IPS DF 6.9 (cell line): ENCODE measurements around the gene TXNDC2.

Experiments used
- DNase-seq: peaks from one replicate; pipeline ENCODE4 v3.0.0-alpha.2; 2013; ENCODE audit warnings: low read depth, low spot score
- H3K27ac ChIP-seq: one replicate; pipeline ENCODE4 v1.5.1; 2013; ENCODE audit warnings: low read length, control low read depth
- H3K27me3 ChIP-seq: 2 replicates; pipeline ENCODE4 v1.6.1; 2013; ENCODE audit warnings: mild to moderate bottlenecking, low read length; ENCODE audit not compliant: control insufficient read depth, insufficient read depth
- H3K36me3 ChIP-seq: 2 replicates; pipeline ENCODE4 v1.6.1; 2013; ENCODE audit warnings: low read length; ENCODE audit not compliant: control insufficient read depth, insufficient read depth
- H3K4me1 ChIP-seq: 2 replicates; pipeline ENCODE4 v1.6.1; 2013; ENCODE audit warnings: low read length; ENCODE audit not compliant: control insufficient read depth, insufficient read depth
- H3K4me3 ChIP-seq: 2 replicates; pipeline ENCODE4 v1.5.1; 2013; ENCODE audit warnings: mild to moderate bottlenecking, low read length
- H3K9me3 ChIP-seq: 2 replicates; pipeline ENCODE4 v1.6.1; 2013; ENCODE audit warnings: low read length, inconsistent platforms; ENCODE audit not compliant: control insufficient read depth, insufficient read depth
- WGBS: extraction: QIAGEN DNeasy Blood & Tissue Kit; methylation state at CpG from one replicate; pipeline ENCODE4 v1.1.7; 2013; ENCODE audit warnings: mixed read lengths, missing lambda C conversion rate; ENCODE audit not compliant: insufficient read length, insufficient coverage; 5-methylcytosine and 5-hydroxymethylcytosine counted together

TXNDC2 gene

DNA sequence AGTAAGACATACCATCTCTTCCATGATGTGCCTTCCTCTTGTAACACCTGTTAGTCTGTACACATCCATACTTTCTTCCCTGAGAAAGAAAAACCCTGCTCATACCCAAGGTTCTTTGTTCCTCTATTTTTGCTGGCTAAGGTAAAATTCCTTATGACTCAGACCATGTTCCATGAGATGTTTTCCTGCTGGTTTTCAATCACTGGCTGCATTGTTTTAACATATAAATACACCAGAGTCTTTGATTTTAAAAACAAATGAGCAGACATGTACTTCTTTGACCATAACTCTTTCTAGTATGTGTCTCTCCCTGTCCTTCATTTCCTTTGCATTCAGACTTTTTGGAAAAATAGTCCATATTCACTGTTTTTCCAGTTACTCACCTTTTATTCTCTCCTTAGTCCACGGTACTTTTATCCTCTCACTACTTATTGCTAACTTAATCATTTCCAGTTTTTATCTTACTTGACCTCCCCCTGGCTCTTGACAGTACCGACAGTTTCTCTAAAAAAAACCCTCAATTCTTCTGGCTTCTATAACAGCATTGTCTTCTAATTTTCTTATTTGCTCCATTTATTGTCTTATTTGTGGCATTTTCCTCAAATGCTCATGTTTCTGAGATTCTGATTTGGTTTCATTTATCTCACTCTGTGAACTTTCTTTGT, 32.4 kb downstream of the TXNDC2 start:
- Histone ChIP-seq H3K4me3 (no peak overlapping the region), H3K9me3 (no peaks in the 10 kb centered on the region), H3K4me1 (peaks cover 3% of the 10 kb centered on the region; the same call in 1 of the 2 replicates), H3K36me3 (no peaks in the 10 kb centered on the region), H3K27ac (no peak overlapping the region), H3K27me3 (no peaks in the 10 kb centered on the region)
- WGBS = no CpG with 5 or more reads among the region's 2 CpGs
- DNase-seq = no peak

DNA sequence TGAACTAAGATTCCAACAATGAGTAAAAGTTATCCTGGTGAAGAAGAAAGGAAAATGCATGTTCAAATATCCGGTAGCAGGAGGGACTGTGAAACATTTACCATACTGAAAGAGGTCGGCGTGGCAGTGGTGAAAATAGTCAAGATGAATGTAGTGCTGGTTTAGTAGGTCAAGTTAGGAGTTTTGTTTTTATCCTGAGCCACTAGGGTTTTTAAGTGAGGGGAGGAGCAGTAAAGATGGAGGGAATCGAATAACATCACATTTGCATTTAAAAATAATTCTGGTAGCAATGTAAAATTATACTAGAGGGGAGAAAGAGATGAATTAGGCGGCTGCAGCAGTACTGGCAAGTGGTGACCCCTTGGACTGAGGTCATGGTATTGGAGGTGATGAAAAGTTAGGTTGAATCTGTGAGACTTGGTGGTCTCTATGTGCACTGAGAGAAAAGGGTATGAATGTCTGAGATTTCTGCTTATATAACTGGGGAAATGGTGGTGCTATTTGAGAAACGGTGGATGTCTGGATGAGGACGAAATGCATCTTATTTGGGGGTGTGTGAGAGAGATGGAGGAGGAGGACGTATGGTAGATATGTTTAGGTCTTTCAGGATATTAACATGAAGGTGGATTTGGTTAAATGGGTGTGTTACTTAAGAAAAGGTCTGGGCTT, 33.9 kb downstream of the TXNDC2 start:
- no peak for DNase-seq
- Histone ChIP-seq H3K27me3 (no peaks in the 10 kb centered on the region), H3K4me1 (peaks cover 3% of the 10 kb centered on the region; the same call in 1 of the 2 replicates), H3K9me3 (no peaks in the 10 kb centered on the region), H3K36me3 (no peaks in the 10 kb centered on the region), H3K4me3 (no peak overlapping the region), H3K27ac (no peak overlapping the region)
- 100% methylated on average over 3 of the region's 8 CpGs for WGBS

DNA sequence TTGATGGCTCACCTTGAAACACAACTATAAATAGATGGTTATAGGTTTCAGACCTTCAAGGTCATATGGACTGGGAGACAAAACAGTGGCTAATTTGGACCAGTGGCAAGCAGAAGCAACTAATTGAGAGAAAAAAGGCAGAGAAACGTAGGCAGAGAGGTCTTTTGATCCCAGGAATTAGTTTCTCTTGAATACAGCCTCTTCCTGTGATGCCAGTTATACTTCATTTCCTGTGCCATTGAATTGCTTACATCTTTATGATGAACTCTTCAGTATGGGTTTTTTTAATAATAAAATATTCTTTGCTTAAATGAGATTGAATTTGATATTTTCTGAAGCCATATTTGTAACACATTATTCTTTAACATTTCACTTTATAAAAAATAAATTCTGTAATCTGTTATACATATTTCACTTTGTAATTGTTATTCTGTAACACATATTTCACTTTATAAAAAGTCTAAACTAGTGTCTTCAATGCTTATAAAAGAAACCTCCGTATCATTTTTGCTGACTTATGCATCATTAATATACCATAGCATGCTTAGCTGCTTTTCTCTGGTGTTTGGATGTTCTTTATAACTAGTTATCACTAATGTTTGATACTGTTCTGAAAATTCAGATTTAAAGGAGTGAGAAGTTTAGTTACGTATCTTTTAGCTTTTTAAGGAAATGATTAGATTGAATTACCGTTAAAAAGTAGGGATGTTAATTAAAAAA, 37.0 kb downstream of the TXNDC2 start:
- WGBS = 100% methylated on average over 2 of the region's 4 CpGs
- no peak for DNase-seq
- Histone ChIP-seq H3K27me3 (no peaks in the 10 kb centered on the region), H3K27ac (no peak overlapping the region), H3K36me3 (no peaks in the 10 kb centered on the region), H3K4me1 (peaks cover 5% of the 10 kb centered on the region; the same call in 1 of the 2 replicates), H3K9me3 (no peaks in the 10 kb centered on the region), H3K4me3 (no peak overlapping the region)

DNA sequence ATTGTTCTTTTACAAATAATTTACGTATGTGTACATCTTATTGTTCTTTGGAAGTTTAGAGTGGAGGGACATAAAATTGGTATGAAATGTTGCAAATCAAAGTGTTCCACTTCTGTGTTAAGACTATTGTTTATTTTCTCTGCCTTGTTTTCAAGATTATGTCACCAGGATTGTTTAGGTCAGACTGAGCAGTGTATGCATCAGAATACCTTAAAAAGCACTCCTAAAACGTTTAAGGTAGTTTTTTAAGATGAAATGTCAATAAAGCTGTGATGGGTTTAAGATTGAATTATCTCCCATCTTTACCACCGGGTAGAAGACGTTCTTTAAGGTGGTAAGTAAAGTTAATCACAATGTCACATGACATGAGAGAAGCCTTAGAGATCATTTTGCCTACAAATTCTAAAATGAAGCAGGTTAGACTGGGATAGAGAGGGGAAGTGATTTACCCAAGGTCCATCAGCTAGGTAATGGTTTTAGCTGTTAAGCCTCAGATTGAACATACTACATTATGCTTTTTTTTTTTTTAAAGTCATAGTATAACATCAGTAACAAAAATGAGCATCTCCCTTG, 38.7 kb downstream of the TXNDC2 start:
- H3K27me3 ChIP-seq = no peaks in the 10 kb centered on the region
- H3K9me3 ChIP-seq = no peaks in the 10 kb centered on the region
- DNase-seq = no peak
- peaks cover 5% of the 10 kb centered on the region; the same call in 1 of the 2 replicates for H3K4me1 ChIP-seq
- H3K27ac ChIP-seq = no peak overlapping the region
- H3K4me3 ChIP-seq = no peak overlapping the region
- WGBS = no CpG with 5 or more reads among the region's 4 CpGs
- no peaks in the 10 kb centered on the region for H3K36me3 ChIP-seq

DNA sequence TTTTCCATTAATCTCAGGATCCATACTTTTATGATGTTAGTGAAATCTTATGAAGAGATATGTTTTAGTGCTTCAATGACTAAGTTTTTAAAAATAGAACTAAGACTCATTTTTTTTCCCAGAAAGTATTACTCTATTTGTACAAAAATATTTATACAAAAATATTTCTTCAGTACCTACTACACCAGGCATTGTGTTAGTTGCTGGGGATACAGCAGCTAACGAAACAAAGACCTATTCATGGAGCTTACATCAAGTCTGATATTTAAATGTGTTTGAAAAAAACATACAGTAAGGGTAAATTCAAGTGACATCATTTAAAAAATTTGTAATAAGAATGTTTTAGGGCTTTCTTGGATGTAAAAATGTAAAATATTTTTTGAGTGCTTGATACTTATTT, 39.6 kb downstream of the TXNDC2 start:
- no CpG with 5 or more reads among the region's 1 CpG for WGBS
- no peaks in the 10 kb centered on the region for H3K9me3 ChIP-seq
- no peak for DNase-seq
- no peak overlapping the region for H3K27ac ChIP-seq
- no peaks in the 10 kb centered on the region for H3K36me3 ChIP-seq
- no peak overlapping the region for H3K4me3 ChIP-seq
- peaks cover 3% of the 10 kb centered on the region; the same call in 1 of the 2 replicates for H3K4me1 ChIP-seq
- no peaks in the 10 kb centered on the region for H3K27me3 ChIP-seq

DNA sequence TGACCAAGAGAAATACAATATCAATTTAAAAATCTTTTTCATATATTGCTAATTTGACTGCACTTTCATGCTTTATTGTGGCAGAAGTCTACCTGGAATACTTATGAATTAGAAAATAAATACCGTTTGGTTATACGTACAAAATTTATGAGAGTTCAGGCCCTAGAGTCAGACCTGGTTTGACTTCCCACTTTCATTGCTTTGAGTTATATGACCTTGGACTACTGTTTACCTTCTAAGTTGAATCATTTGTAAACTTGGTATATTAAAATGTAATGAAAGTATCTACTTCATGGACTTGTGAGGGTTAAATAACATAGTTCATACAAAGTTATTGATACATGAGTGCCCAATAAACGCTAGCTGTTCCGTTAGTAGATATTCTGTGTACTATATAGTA, 40.0 kb downstream of the TXNDC2 start:
- Histone ChIP-seq H3K27ac (no peak overlapping the region), H3K4me3 (no peak overlapping the region), H3K36me3 (no peaks in the 10 kb centered on the region), H3K9me3 (no peaks in the 10 kb centered on the region), H3K27me3 (no peaks in the 10 kb centered on the region), H3K4me1 (peaks cover 3% of the 10 kb centered on the region; the same call in 1 of the 2 replicates)
- DNase-seq = no peak
- no CpG with 5 or more reads among the region's 4 CpGs for WGBS

DNA sequence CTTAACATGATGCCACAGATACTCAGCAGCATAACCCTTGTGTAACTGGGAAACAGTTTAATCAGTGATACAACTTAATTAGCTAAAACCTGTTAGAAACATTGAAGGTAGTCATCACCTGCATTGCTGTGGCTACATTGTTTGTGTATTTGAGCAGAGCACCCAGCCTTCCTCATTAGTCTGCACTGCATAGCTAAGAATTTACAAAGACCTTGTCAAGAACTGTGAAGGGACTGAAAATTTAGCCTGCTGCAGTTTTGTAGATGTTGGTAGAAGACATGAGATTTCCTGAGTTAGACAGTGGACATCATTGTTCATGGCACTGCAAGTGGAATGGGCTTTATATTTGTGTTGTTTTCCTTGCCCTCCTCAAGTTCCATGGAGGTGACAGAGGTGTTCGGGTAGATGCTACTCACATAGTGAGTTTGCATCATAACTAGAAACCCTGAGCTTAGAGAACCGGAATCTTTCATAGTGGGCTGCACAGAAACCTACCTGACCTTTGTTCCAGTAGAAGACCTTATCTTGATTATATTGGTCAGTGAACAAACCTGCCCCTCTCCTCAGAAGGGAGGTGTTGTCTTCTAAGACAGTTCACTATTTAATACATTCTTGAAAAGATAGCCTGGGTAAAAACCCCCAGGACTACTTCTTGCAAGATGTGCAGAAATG, 40.6 kb downstream of the TXNDC2 start:
- Histone ChIP-seq H3K4me3 (no peak overlapping the region), H3K9me3 (no peaks in the 10 kb centered on the region), H3K27ac (no peak overlapping the region), H3K4me1 (peaks cover 3% of the 10 kb centered on the region; the same call in 1 of the 2 replicates), H3K27me3 (no peaks in the 10 kb centered on the region), H3K36me3 (no peaks in the 10 kb centered on the region)
- DNase-seq = no peak
- WGBS = no CpG with 5 or more reads among the region's 2 CpGs

DNA sequence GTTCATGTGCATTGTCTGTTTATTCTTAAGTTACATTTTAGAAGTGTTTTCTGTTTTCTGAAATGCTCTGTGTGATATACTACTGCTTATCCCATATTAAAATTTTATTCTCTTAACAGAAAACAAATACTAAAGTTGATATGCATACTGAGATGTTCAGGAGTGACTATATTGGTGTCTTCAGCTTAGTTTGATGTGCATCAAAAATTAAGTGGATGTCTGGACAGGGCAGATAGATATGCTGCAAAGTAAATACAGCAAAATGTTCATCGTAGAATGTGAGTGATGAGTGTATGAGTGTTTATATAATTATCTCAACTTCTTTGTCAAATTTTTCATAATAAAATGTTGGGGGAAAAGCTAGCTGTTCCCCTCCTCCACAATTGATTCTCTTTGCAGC, 41.2 kb downstream of the TXNDC2 start:
- Histone ChIP-seq H3K9me3 (no peaks in the 10 kb centered on the region), H3K27me3 (no peaks in the 10 kb centered on the region), H3K27ac (no peak overlapping the region), H3K4me3 (no peak overlapping the region), H3K36me3 (no peaks in the 10 kb centered on the region), H3K4me1 (peaks cover 3% of the 10 kb centered on the region; the same call in 1 of the 2 replicates)
- WGBS = no CpG with 5 or more reads among the region's 1 CpG
- DNase-seq = no peak

DNA sequence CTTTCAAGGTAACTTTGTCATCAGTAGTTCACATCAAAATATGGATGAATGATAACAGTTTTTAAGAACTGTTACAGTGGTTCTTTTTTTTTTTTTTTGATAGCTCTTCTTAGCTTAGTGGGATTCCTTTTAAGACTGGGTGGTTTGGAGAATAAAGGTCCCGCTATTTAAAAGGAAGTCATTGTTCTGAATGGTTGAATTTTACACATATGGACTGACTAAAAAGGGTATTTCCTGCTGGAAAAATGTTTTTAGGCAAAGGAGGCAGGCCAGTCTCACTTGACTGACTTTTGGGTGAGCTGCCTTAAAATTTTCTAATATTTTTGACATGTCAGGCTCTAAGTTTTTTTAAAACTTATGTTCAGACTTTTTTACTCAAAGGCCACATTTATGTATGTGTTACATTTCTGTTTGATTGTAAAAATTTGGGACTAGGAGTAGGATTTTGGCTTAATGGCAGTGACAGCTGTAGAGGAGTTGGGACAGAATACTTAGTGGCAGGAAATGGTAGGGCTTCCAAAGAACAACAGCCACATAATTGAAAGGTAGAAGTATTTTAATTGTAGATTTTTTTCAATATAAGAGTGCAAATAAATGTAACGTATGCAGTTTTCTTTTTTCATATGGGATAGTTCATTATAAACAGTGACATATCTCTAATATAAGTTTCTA, 41.8 kb downstream of the TXNDC2 start:
- Histone ChIP-seq H3K9me3 (no peaks in the 10 kb centered on the region), H3K4me1 (peaks cover 3% of the 10 kb centered on the region; the same call in 1 of the 2 replicates), H3K27ac (no peak overlapping the region), H3K4me3 (no peak overlapping the region), H3K27me3 (no peaks in the 10 kb centered on the region), H3K36me3 (no peaks in the 10 kb centered on the region)
- DNase-seq = no peak
- no CpG with 5 or more reads among the region's 2 CpGs for WGBS
